ENCODE data around the gene P4HTM.

DNA sequence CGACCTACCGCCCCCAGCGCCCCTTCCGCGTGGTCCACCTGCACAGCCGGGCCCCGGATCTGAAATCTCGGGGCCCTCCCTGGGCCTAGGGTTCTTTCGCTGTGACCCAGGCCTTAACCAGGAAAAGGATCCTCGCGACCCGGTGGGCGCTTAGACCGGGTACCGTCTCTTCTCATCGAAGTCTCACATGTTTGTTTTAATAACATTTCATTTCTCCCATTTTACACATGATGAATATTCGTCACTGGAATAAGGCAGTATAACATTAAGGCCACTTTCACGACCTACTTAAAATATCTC, 28.6 kb downstream of the P4HTM start:
- TF ChIP-seq, protein P1, sequence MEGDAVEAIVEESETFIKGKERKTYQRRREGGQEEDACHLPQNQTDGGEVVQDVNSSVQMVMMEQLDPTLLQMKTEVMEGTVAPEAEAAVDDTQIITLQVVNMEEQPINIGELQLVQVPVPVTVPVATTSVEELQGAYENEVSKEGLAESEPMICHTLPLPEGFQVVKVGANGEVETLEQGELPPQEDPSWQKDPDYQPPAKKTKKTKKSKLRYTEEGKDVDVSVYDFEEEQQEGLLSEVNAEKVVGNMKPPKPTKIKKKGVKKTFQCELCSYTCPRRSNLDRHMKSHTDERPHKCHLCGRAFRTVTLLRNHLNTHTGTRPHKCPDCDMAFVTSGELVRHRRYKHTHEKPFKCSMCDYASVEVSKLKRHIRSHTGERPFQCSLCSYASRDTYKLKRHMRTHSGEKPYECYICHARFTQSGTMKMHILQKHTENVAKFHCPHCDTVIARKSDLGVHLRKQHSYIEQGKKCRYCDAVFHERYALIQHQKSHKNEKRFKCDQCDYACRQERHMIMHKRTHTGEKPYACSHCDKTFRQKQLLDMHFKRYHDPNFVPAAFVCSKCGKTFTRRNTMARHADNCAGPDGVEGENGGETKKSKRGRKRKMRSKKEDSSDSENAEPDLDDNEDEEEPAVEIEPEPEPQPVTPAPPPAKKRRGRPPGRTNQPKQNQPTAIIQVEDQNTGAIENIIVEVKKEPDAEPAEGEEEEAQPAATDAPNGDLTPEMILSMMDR (IDR thresholded peaks at IDR 0.05), result no peak
- no peak for TF ChIP-seq EZH2 (IDR thresholded peaks at IDR 0.05; ENCODE audit: borderline replicate concordance, insufficient read depth, low read depth, low read length, poor library complexity, severe bottlenecking)

All from B cell (primary cell).